ENCODE results near the gene MELK. TPM values are rescaled to one million over a fixed set of nuclear protein-coding genes. Genes with fewer than 3 reads are reported as not detected.

MELK gene
- total and polyA plus RNA-seq, 2 of the 13 experiments (the other 11 are each of a cell fraction or from before 2014, with no cell fraction given), result 16.7 to 50.4 TPM

DNA sequence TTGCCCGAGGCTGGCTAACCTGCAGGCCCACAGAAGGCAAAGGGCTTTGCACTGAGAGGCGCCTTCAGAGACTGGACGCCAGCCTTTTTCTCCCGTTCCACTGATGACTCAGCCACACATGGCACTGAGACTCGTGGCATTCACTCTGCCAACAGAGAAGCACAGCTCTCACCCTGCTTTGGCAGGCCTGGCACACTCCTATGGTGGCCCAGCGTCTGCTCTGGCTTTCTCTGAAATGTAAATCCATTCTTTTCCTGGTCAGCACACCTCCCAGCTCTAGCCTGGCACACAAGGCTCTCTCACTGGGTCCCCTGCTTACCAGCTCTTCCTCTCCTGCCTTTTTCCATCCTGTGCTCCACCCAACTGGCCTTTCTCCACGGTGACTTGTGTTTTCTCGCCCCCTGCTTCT is 5.9 kb upstream of the MELK start (continued):
- TF ChIP-seq, protein P1, sequence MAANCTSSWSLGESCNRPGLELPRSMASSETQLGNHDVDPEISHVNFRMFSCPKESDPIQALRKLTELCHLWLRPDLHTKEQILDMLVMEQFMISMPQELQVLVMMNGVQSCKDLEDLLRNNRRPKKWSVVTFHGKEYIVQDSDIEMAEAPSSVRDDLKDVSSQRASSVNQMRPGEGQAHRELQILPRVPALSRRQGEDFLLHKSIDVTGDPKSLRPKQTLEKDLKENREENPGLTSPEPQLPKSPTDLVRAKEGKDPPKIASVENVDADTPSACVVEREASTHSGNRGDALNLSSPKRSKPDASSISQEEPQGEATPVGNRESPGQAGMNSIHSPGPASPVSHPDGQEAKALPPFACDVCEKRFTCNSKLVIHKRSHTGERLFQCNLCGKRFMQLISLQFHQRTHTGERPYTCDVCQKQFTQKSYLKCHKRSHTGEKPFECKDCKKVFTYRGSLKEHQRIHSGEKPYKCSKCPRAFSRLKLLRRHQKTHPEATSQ (CRISPR knock-in tag; IDR thresholded peaks at IDR 0.05; ENCODE audit: borderline replicate concordance), result no peak
- TF ChIP-seq, protein P2, sequence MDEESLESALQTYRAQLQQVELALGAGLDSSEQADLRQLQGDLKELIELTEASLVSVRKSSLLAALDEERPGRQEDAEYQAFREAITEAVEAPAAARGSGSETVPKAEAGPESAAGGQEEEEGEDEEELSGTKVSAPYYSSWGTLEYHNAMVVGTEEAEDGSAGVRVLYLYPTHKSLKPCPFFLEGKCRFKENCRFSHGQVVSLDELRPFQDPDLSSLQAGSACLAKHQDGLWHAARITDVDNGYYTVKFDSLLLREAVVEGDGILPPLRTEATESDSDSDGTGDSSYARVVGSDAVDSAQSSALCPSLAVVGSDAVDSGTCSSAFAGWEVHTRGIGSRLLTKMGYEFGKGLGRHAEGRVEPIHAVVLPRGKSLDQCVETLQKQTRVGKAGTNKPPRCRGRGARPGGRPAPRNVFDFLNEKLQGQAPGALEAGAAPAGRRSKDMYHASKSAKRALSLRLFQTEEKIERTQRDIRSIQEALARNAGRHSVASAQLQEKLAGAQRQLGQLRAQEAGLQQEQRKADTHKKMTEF (CRISPR knock-in tag; IDR thresholded peaks at IDR 0.05), result no peak
- TF ChIP-seq MXI1 (IDR thresholded peaks at IDR 0.05; ENCODE audit: borderline replicate concordance, low read depth, low read length), result no peak
- TF ChIP-seq ZNF747 (CRISPR knock-in tag; IDR thresholded peaks at IDR 0.05; ENCODE audit: borderline replicate concordance), result no peak
- TF ChIP-seq, protein P3, sequence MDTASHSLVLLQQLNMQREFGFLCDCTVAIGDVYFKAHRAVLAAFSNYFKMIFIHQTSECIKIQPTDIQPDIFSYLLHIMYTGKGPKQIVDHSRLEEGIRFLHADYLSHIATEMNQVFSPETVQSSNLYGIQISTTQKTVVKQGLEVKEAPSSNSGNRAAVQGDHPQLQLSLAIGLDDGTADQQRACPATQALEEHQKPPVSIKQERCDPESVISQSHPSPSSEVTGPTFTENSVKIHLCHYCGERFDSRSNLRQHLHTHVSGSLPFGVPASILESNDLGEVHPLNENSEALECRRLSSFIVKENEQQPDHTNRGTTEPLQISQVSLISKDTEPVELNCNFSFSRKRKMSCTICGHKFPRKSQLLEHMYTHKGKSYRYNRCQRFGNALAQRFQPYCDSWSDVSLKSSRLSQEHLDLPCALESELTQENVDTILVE (CRISPR knock-in tag; IDR thresholded peaks at IDR 0.05), result no peak
- TF ChIP-seq HNRNPL (IDR thresholded peaks at IDR 0.05; ENCODE audit: low read depth, low read length), result peak; percentile 58; the same call in 1 of the 2 replicates
- no peak for TF ChIP-seq ADNP (CRISPR knock-in tag; IDR thresholded peaks at IDR 0.05)
- TF ChIP-seq, protein P4, sequence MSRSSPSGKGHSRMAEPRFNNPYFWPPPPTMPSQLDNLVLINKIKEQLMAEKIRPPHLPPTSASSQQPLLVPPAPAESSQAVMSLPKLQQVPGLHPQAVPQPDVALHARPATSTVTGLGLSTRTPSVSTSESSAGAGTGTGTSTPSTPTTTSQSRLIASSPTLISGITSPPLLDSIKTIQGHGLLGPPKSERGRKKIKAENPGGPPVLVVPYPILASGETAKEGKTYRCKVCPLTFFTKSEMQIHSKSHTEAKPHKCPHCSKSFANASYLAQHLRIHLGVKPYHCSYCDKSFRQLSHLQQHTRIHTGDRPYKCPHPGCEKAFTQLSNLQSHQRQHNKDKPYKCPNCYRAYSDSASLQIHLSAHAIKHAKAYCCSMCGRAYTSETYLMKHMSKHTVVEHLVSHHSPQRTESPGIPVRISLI (CRISPR knock-in tag; IDR thresholded peaks at IDR 0.05; ENCODE audit: borderline replicate concordance), result no peak
- no peak for TF ChIP-seq TEAD3 (CRISPR knock-in tag; optimal IDR thresholded peaks at IDR 0.05; ENCODE audit: borderline replicate concordance)
- peak; percentile 54; the same call in 1 of the 2 replicates for TF ChIP-seq ZNF598 (CRISPR knock-in tag; IDR thresholded peaks at IDR 0.05; ENCODE audit: borderline replicate concordance)
- TF ChIP-seq ZNF709 (CRISPR knock-in tag; IDR thresholded peaks at IDR 0.05), result no peak
- no peak for TF ChIP-seq SMAD1 (CRISPR knock-in tag; IDR thresholded peaks at IDR 0.05; ENCODE audit: borderline replicate concordance, low read depth)
- TF ChIP-seq THAP11 (CRISPR knock-in tag; IDR thresholded peaks at IDR 0.05), result no peak
- TF ChIP-seq, protein P5, sequence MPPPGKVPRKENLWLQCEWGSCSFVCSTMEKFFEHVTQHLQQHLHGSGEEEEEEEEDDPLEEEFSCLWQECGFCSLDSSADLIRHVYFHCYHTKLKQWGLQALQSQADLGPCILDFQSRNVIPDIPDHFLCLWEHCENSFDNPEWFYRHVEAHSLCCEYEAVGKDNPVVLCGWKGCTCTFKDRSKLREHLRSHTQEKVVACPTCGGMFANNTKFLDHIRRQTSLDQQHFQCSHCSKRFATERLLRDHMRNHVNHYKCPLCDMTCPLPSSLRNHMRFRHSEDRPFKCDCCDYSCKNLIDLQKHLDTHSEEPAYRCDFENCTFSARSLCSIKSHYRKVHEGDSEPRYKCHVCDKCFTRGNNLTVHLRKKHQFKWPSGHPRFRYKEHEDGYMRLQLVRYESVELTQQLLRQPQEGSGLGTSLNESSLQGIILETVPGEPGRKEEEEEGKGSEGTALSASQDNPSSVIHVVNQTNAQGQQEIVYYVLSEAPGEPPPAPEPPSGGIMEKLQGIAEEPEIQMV (CRISPR knock-in tag; IDR thresholded peaks at IDR 0.05; ENCODE audit: low read depth), result no peak
- TF ChIP-seq, protein P6, sequence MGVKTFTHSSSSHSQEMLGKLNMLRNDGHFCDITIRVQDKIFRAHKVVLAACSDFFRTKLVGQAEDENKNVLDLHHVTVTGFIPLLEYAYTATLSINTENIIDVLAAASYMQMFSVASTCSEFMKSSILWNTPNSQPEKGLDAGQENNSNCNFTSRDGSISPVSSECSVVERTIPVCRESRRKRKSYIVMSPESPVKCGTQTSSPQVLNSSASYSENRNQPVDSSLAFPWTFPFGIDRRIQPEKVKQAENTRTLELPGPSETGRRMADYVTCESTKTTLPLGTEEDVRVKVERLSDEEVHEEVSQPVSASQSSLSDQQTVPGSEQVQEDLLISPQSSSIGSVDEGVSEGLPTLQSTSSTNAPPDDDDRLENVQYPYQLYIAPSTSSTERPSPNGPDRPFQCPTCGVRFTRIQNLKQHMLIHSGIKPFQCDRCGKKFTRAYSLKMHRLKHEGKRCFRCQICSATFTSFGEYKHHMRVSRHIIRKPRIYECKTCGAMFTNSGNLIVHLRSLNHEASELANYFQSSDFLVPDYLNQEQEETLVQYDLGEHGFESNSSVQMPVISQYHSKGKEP (CRISPR knock-in tag; IDR thresholded peaks at IDR 0.05), result no peak
- no peak for TF ChIP-seq ESRRA (CRISPR knock-in tag; IDR thresholded peaks at IDR 0.05; ENCODE audit: low read depth)
- TF ChIP-seq ZNF567 (CRISPR knock-in tag; IDR thresholded peaks at IDR 0.05; ENCODE audit: borderline replicate concordance), result no peak
- no peak for TF ChIP-seq EZH2 (conservative IDR thresholded peaks at IDR 0.05; ENCODE audit: low read depth, low read length)
- no peak for TF ChIP-seq ZFP1 (CRISPR knock-in tag; IDR thresholded peaks at IDR 0.05)
- TF ChIP-seq TSC22D2 (CRISPR knock-in tag; IDR thresholded peaks at IDR 0.05; ENCODE audit: borderline replicate concordance), result no peak
